GM12874 (cell line): Measurements from ENCODE around the gene RAX2.

Source experiments
- TF ChIP-seq, protein P1 (sequence below): IDR thresholded peaks from 2 replicates; pipeline ENCODE4 v1.5.1; 2011; ENCODE audit warnings: low read depth, mild to moderate bottlenecking, control low read depth, low read length, moderate library complexity; ENCODE audit not compliant: insufficient read depth

RAX2 gene

DNA sequence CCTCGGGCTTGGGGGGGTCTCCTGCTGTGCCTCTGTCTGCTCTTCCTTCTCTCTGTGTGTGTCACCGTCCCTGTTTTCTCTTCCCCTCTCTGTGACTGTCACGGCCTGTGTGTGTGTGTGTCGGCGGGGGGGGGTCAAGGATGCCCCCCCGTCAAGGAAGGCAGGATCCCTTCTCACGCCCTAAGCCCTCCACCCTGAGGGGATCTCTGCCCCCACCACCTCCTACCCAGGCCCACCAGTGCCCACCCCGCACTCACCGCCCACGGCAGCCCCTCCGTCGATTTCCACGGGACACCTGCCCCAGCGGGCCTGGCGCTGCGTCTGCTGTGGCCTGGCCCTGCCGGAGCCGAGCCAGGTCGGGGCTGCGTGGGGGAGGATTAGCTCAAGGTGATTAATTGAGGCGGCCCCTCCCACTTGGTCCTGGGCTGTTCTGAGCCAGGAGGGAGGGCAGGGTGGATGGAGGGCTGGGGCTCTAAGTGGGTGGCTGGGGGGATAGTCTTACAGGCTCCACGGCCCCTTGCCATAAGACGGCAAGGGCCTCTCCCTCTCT, at the start of gene RAX2:
Gene RAX2 (minus strand): TSS at position 323 of the 550 bp plus-strand sequence. CDS start 486 bp downstream, outside the sequence.
- TF ChIP-seq, protein P1, sequence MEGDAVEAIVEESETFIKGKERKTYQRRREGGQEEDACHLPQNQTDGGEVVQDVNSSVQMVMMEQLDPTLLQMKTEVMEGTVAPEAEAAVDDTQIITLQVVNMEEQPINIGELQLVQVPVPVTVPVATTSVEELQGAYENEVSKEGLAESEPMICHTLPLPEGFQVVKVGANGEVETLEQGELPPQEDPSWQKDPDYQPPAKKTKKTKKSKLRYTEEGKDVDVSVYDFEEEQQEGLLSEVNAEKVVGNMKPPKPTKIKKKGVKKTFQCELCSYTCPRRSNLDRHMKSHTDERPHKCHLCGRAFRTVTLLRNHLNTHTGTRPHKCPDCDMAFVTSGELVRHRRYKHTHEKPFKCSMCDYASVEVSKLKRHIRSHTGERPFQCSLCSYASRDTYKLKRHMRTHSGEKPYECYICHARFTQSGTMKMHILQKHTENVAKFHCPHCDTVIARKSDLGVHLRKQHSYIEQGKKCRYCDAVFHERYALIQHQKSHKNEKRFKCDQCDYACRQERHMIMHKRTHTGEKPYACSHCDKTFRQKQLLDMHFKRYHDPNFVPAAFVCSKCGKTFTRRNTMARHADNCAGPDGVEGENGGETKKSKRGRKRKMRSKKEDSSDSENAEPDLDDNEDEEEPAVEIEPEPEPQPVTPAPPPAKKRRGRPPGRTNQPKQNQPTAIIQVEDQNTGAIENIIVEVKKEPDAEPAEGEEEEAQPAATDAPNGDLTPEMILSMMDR, result no peak

DNA sequence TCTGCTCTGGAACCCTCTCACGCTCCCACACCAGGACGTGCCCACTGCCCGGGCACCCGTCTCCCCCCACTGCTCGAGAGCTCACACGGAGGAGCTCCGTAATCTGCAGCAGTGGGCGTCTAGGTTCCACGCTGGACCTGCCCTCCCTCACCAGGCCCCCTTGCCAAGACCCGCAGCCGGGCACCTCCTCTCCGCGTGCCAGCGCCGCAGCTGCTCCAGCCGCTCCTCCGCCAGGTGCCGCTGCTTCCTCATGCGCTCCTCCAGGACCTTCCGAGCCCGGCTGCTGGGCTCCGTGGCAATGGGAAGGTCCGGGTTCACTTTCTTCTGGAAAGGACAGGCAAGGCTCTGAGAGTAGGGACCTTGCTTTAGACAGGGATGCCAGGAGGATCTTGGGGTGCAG, 49.1 kb upstream of the RAX2 start:
- TF ChIP-seq, protein P1, result no peak

DNA sequence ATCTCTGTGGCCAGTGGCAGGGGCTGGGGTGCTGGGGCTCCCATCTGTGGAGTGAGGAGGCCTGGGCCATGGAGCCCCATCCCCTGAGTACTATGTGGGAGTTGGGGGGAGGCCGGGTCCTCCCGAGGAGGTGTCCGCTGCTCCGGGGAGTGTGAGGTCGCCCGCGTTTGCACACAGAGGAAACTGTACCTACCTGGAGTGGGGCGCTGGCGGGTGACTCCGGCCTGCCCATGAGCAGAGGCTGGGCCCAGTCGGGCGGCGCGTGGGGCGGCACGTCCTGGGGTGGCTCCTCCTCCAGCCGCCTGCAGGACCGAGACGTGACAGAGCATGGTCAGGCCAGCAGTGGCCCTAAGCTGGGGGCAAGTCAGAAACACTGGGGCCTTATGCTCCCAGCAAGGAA, 48.0 kb upstream of the RAX2 start:
- TF ChIP-seq, protein P1, result no peak

DNA sequence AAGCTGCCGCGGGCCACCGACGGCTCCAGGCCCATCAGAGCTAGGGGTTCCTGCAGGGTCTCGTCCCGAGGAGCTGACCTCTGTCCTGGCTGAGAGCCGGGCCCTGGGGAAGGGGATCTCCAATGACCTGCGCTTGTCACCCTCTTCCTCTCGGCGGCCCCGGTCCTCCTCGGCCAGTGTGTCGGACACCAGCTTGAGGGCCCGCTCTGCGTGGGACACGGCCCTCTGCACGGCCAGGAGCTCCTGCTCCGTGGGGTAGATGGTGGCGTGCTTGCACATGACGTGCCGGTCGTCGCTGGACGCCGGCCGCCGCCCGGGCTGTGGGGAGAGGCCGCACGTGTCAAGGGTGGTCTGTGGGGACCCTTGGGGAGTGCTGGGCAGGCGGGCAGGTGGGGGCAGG, 46.9 kb upstream of the RAX2 start:
- TF ChIP-seq, protein P1, result no peak

DNA sequence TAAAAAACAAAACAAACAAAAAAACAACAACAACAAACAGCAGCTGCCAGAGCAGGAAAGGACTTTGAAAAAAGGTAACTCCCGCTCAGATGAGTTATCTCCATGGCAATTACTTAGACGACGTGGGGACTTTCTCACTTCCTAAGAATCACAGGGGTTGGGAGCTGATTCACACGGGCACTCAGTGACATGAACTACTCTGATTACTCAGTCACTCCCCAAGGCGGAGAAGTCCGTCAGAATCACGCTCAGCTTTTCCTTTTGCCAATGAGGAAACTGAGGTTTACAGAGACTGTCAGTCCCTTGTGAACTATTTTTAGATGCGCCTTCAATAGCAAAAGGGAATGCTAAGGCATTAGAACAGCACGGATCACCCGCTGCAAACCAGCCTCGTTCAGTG, 46.4 kb upstream of the RAX2 start:
- TF ChIP-seq, protein P1, result no peak

DNA sequence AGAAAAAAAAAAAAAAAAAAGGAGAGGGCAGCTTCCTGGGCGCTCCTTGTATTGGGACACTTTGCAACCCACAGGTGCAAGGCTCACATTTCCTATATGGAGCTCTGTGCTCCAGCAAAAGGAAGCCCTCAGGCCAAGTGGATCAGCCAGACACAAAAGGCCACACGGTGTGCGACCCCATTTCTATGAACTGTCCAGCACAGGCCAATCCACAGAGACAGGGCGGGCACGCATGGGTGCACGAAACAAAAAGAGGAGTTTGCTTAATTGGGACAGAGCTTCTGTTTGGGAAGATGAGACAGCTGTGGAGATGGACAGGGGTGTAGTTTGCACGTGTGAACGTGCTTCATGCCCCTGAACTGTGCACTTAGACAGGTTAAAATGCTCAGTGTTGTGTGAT, 45.7 kb upstream of the RAX2 start:
- TF ChIP-seq, protein P1, result no peak

DNA sequence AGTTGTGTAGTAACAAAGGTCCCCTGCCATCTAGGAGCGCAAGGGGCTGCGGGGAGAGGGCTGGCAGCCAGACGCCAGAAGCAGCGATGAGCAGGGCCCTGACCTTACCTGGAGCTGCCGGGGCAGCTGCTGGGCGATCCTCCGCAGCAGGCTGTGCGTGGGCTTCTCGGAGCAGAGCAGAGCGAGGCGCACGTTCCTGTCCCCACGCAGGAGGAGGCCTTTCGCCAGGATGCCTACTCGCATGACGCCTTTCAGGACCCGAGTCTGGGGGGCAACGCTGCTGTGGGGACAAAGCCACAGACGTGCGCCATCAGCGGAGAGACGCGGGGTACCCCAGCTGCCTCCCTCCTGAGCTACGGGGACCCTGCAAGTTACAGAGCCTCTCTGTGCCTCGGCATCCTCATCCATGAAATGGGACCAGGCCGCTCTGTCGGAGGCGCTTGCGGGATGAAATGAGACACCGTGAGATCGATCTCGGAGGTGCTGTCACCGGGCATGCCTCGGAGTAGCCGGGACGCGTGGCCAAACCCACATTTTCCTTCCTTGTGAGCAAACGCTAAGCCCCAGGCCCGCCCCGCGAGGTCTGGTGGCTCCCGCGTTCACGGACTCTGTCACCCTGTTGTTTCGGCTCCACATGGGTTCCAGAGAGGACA, 44.7 kb upstream of the RAX2 start:
- TF ChIP-seq, protein P1, result no peak

DNA sequence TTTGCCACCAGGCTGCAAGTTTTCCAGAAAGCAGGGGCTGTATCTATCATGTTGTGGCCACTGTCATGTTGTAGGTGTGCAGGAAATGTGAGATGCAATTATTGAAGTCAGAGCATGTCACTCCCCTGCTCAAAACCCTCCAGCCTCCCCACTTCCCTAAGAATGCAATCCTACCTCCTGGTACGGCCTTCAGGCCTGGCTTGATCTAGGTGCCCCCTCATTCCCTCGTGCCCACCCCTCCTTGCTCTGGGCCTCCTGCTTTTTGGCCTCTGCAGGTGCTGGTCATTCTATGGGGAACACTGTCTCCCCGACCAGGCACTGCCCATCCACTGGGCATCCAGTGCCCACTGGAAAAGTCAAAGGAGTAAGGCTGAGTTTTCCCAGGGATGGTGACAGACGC, 42.6 kb upstream of the RAX2 start:
- TF ChIP-seq, protein P1, result no peak
